K562 (cell line): ENCODE measurements around the gene RNF212B. TPM values are rescaled to one million over a fixed set of nuclear protein-coding genes. Genes with fewer than 3 reads are reported as not detected.
A peak's percentile ranks its signal among the peaks of the same experiment; 100 is the strongest.

Experiments used
- CBFA2T3 ChIP-seq: fragments of 450-650 bp; IDR thresholded peaks from 2 replicates; pipeline ENCODE4 v1.6.1; 2017
- CGGBP1 ChIP-seq: fragments of 250-450 bp; sonication (Bioruptor Pico); IDR thresholded peaks from 2 replicates; pipeline ENCODE4 v1.9.0; 2021; ENCODE audit warnings: mild to moderate bottlenecking
- CHD2 ChIP-seq: IDR thresholded peaks from 2 replicates; pipeline ENCODE4 v1.6.1; 2011; ENCODE audit warnings: low read depth, low read length
- ELF4 ChIP-seq: fragments of 450-650 bp; formaldehyde crosslinking; IDR thresholded peaks from 2 replicates; pipeline ENCODE4 v1.4.0; 2022; ENCODE audit warnings: missing genetic modification characterization
- ERF ChIP-seq: fragments of 450-650 bp; formaldehyde crosslinking; IDR thresholded peaks from 2 replicates; pipeline ENCODE4 v1.4.0; 2020; ENCODE audit warnings: mild to moderate bottlenecking, mixed read lengths
- FOXK1 ChIP-seq: sonication (generic); formaldehyde crosslinking; IDR thresholded peaks from 2 replicates; pipeline ENCODE4 v1.8.0; 2022; ENCODE audit warnings: missing genetic modification reagents, mild to moderate bottlenecking, borderline replicate concordance
- HNRNPLL ChIP-seq: fragments of 200-400 bp; formaldehyde crosslinking; IDR thresholded peaks from 2 replicates; pipeline ENCODE4 v1.6.1; 2017; ENCODE audit warnings: low read length, low read depth, mild to moderate bottlenecking; ENCODE audit not compliant: poor library complexity, severe bottlenecking
- MCM3 ChIP-seq: fragments of 450-650 bp; IDR thresholded peaks from 2 replicates; pipeline ENCODE4 v1.6.1; 2016
- MEIS2 ChIP-seq: fragments of 450-650 bp; IDR thresholded peaks from 2 replicates; pipeline ENCODE4 v1.6.1; 2014; ENCODE audit warnings: mild to moderate bottlenecking; ENCODE audit not compliant: partially characterized antibody
- NR2C1 ChIP-seq, 2 experiments: fragments of 450-650 bp; IDR thresholded peaks; 2 replicates each; pipeline ENCODE4 v1.6.1; 2017; ENCODE audit warnings: mild to moderate bottlenecking in 2 of 2, antibody characterized with exemption in 1 of 2, inconsistent platforms in 1 of 2, missing compliant biosample characterization in 1 of 2, missing genetic modification characterization in 1 of 2
- PHB2 ChIP-seq: fragments of 450-650 bp; IDR thresholded peaks from 2 replicates; pipeline ENCODE4 v1.6.1; 2017; ENCODE audit warnings: low read depth
- SMAD3 ChIP-seq: fragments of 450-650 bp; formaldehyde crosslinking; conservative IDR thresholded peaks from 2 replicates; pipeline ENCODE4 v1.4.0; 2020; ENCODE audit warnings: mild to moderate bottlenecking
- SMARCC2 ChIP-seq: fragments of 450-650 bp; IDR thresholded peaks from 2 replicates; pipeline ENCODE4 v1.6.1; 2017; ENCODE audit warnings: antibody characterized with exemption, moderate library complexity, mild to moderate bottlenecking, low read depth
- SREBF2 ChIP-seq: sonication (generic); formaldehyde crosslinking; IDR thresholded peaks from 2 replicates; pipeline ENCODE4 v1.4.0; 2020; ENCODE audit warnings: mild to moderate bottlenecking, missing genetic modification reagents
- SRSF1 ChIP-seq: fragments of 200-400 bp; formaldehyde crosslinking; IDR thresholded peaks from 2 replicates; pipeline ENCODE4 v1.6.1; 2017; ENCODE audit warnings: mild to moderate bottlenecking, low read depth, low read length, moderate library complexity
- XRCC4 ChIP-seq: IDR thresholded peaks from one replicate; pipeline ENCODE4 v1.6.1; 2011; ENCODE audit not compliant: insufficient read depth, insufficient read length; ENCODE audit errors: extremely low read depth
- ZNF316 ChIP-seq: fragments of 450-650 bp; IDR thresholded peaks from 2 replicates; pipeline ENCODE4 v1.6.1; 2016
- ZSCAN32 ChIP-seq: fragments of 450-650 bp; formaldehyde crosslinking; IDR thresholded peaks from 2 replicates; pipeline ENCODE4 v1.4.0; 2020; ENCODE audit warnings: mild to moderate bottlenecking, moderate library complexity
- polyA plus RNA-seq, 8 experiments: library from polyadenylated mRNA; depleted of rRNA in 4 of 8; stranded (reverse) in 5 of 8; unstranded in 3 of 8; fragments of >200 nt; fragmentation: Nextera tagmentation in 2 of 8; fragmentation: Illumina TruSeq in 1 of 8; extraction: Ambion mirVana in 2 of 8; extraction: Trizol in 1 of 8; gene quantifications; 2 replicates each; pipeline versions ENCODE4 v1.2.1 to v1.2.3, GENCODE V29; 2011 to 2014; ENCODE audit warnings: inconsistent platforms in 1 of 8, missing spikeins in 1 of 8
- total RNA-seq, 7 experiments: library from RNA; depleted of rRNA in 6 of 7; stranded (reverse); fragments of >200 nt in 6 of 7; fragmentation: Illumina TruSeq in 2 of 7; extraction: Trizol in 2 of 7; gene quantifications; 2 replicates each; pipeline versions ENCODE4 v1.2.1 to v1.2.3, GENCODE V29; 2011 to 2021; ENCODE audit warnings: low replicate concordance in 1 of 7
- TF ChIP-seq, protein P1 (sequence below): fragments of 450-650 bp; IDR thresholded peaks from 2 replicates; pipeline ENCODE4 v1.6.1; 2017; ENCODE audit warnings: antibody characterized with exemption, mild to moderate bottlenecking
- TF ChIP-seq, protein P2 (sequence below): sonication (generic); formaldehyde crosslinking; IDR thresholded peaks from 2 replicates; pipeline ENCODE4 v1.8.1; 2022; ENCODE audit warnings: missing genetic modification reagents
- TF ChIP-seq, protein P3 (sequence below): IDR thresholded peaks from 2 replicates; pipeline ENCODE4 v1.6.1; 2011; ENCODE audit warnings: borderline replicate concordance, low read depth, mild to moderate bottlenecking, moderate library complexity, low read length; ENCODE audit not compliant: insufficient read depth, poor library complexity, severe bottlenecking

The RNF212B gene
- total and polyA plus RNA-seq, 9 of the 15 experiments (the other 6 are each of a cell fraction or from before 2014, with no cell fraction given): 0.15 to 0.43 (median 0.27) TPM; not detected in 3

DNA sequence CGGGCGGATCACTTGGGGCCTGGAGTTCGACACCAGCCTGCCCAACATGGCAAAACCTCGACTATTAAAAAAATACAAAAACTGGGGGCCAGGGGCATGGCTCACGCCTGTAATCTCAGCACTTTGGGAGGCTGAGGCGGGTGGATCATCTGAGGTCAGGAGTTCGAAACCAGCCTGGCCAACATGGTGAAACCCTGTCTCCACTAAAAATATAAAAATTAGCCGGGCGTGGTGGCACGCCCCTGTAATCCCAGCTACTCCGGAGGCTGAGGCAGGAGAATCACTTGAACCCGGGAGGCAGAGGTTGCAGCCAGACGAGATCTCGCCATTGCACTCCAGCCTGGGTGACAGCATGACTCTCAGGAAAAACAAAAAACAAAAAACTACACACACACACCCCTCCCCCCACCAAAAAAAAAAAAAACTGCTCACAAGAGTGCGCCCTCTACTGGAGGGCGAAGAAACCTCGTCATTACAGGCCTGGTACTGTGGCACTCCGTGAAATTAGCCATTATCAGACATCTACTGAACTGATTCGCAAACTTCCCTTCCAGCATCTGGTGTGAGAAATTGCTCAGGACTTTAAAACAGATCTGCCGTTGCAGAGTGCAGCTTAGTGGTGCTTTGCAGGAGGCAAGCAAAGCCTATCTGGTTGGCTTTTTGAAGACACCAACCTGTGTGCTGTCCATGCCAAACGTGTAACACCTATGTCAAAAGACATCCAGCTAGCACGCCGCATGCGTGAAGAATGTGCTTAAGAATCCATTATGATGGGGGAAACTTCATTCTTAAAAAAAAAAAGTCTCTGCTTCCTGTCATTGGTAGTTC is 57.2 kb downstream of the RNF212B start (continued):
- no peak for TF ChIP-seq FOXK1 (CRISPR knock-in tag)
- no peak for TF ChIP-seq ERF
- 0 out of 2 replicates have a peak, but pooled peaks have one; percentile 13 for TF ChIP-seq PHB2
- TF ChIP-seq, protein P1, sequence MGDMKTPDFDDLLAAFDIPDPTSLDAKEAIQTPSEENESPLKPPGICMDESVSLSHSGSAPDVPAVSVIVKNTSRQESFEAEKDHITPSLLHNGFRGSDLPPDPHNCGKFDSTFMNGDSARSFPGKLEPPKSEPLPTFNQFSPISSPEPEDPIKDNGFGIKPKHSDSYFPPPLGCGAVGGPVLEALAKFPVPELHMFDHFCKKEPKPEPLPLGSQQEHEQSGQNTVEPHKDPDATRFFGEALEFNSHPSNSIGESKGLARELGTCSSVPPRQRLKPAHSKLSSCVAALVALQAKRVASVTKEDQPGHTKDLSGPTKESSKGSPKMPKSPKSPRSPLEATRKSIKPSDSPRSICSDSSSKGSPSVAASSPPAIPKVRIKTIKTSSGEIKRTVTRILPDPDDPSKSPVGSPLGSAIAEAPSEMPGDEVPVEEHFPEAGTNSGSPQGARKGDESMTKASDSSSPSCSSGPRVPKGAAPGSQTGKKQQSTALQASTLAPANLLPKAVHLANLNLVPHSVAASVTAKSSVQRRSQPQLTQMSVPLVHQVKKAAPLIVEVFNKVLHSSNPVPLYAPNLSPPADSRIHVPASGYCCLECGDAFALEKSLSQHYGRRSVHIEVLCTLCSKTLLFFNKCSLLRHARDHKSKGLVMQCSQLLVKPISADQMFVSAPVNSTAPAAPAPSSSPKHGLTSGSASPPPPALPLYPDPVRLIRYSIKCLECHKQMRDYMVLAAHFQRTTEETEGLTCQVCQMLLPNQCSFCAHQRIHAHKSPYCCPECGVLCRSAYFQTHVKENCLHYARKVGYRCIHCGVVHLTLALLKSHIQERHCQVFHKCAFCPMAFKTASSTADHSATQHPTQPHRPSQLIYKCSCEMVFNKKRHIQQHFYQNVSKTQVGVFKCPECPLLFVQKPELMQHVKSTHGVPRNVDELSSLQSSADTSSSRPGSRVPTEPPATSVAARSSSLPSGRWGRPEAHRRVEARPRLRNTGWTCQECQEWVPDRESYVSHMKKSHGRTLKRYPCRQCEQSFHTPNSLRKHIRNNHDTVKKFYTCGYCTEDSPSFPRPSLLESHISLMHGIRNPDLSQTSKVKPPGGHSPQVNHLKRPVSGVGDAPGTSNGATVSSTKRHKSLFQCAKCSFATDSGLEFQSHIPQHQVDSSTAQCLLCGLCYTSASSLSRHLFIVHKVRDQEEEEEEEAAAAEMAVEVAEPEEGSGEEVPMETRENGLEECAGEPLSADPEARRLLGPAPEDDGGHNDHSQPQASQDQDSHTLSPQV: 0 out of 2 replicates have a peak, but pooled peaks have one; percentile 56
- TF ChIP-seq CBFA2T3: peak; percentile 54
- no peak for TF ChIP-seq ZSCAN32
- TF ChIP-seq MCM3: no peak
- TF ChIP-seq, protein P2, sequence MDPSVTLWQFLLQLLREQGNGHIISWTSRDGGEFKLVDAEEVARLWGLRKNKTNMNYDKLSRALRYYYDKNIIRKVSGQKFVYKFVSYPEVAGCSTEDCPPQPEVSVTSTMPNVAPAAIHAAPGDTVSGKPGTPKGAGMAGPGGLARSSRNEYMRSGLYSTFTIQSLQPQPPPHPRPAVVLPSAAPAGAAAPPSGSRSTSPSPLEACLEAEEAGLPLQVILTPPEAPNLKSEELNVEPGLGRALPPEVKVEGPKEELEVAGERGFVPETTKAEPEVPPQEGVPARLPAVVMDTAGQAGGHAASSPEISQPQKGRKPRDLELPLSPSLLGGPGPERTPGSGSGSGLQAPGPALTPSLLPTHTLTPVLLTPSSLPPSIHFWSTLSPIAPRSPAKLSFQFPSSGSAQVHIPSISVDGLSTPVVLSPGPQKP (CRISPR knock-in tag): no peak
- no peak for TF ChIP-seq HNRNPLL
- peak; percentile 81 for TF ChIP-seq ELF4 (CRISPR knock-in tag)
- no peak for TF ChIP-seq CGGBP1 (CRISPR knock-in tag)
- TF ChIP-seq NR2C1 (IDR thresholded peaks at IDR 0.05): no peak
- 0 out of 2 replicates have a peak, but pooled peaks have one; percentile 15 for TF ChIP-seq NR2C1 (tag; IDR thresholded peaks at IDR 0.05)
- TF ChIP-seq MEIS2: peak; percentile 12
- 0 out of 2 replicates have a peak, but pooled peaks have one; percentile 13 for TF ChIP-seq SMARCC2
- TF ChIP-seq CHD2: peak; percentile 58
- TF ChIP-seq SREBF2 (CRISPR knock-in tag): no peak
- TF ChIP-seq, protein P3, sequence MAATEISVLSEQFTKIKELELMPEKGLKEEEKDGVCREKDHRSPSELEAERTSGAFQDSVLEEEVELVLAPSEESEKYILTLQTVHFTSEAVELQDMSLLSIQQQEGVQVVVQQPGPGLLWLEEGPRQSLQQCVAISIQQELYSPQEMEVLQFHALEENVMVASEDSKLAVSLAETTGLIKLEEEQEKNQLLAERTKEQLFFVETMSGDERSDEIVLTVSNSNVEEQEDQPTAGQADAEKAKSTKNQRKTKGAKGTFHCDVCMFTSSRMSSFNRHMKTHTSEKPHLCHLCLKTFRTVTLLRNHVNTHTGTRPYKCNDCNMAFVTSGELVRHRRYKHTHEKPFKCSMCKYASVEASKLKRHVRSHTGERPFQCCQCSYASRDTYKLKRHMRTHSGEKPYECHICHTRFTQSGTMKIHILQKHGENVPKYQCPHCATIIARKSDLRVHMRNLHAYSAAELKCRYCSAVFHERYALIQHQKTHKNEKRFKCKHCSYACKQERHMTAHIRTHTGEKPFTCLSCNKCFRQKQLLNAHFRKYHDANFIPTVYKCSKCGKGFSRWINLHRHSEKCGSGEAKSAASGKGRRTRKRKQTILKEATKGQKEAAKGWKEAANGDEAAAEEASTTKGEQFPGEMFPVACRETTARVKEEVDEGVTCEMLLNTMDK: peak; percentile 79
- TF ChIP-seq XRCC4: no peak
- TF ChIP-seq SRSF1: no peak
- no peak for TF ChIP-seq ZNF316
- TF ChIP-seq SMAD3 (CRISPR knock-in tag): no peak
